ENCODE data around the gene HTR7. TPM values are rescaled to one million over a fixed set of nuclear protein-coding genes. Genes with fewer than 3 reads are reported as not detected.

HTR7 gene
- total and polyA plus RNA-seq, 2 of the 4 experiments (the other 2 are of a cell fraction), result 0.43 to 0.72 TPM

GRCh38 chr10:90738885-90739284, 119.0 kb downstream of the HTR7 start:
- H3K4me3 ChIP-seq (ENCODE audit: insufficient read depth, low read depth, low read length), result no peak overlapping the region
- H4K5ac ChIP-seq (ENCODE audit: low read depth, low read length), result no peak overlapping the region
- no peak overlapping the region for H2AK5ac ChIP-seq (ENCODE audit: low read depth, low read length)
- peak; percentile 57 for ATAC-seq (ENCODE audit: low read depth)
- no peaks in the 10 kb centered on the region for H3K4me1 ChIP-seq (ENCODE audit: control insufficient read depth, insufficient read depth, low read length)
- DNase-seq, result peak; percentile 8
- H3K4me2 ChIP-seq (ENCODE audit: low read depth, low read length), result no peak overlapping the region
- dilution Hi-C loops (cut with HindIII; ENCODE audit: low sequenced_read_pairs, unreplicated experiment) (no loop called here), intact Hi-C loops (cut with micrococcal nuclease) (no loop called here), in situ Hi-C loops (cut with MboI; ENCODE audit: low sequenced_read_pairs) (no loop called here)
- H3K36me3 ChIP-seq (ENCODE audit: control insufficient read depth, insufficient read depth, low read length), result no peaks in the 10 kb centered on the region
- H2BK15ac ChIP-seq (ENCODE audit: low read depth, low read length), result no peak overlapping the region
- CTCF ChIA-PET, result no interaction called here
- H2AFZ ChIP-seq (replicated peaks; ENCODE audit: low read length, poor library complexity), result no peak overlapping the region
- no peak overlapping the region for H4K91ac ChIP-seq (ENCODE audit: insufficient read depth, low read depth, low read length)
- no peak overlapping the region for H3K14ac ChIP-seq (replicated peaks; ENCODE audit: low read depth, low read length)
- H2BK5ac ChIP-seq (ENCODE audit: low read depth, low read length, poor library complexity, severe bottlenecking), result no peak overlapping the region
- H3K18ac ChIP-seq (ENCODE audit: low read depth, low read length), result no peak overlapping the region; the same call in 1 of the 2 replicates
- H2AK9ac ChIP-seq (replicated peaks; ENCODE audit: low read depth, low read length, poor library complexity), result no peak overlapping the region
- no CpG with 5 or more reads among the region's 2 CpGs for WGBS, 2 experiments (ENCODE audit: extremely low coverage in 2 of 2, insufficient read length in 1 of 2)
- no peak overlapping the region for H3K4ac ChIP-seq (ENCODE audit: low read depth, low read length)
- no peak overlapping the region for H3K23ac ChIP-seq (ENCODE audit: low read depth, low read length)
- no peak for TF ChIP-seq BHLHE40 (IDR thresholded peaks at IDR 0.05; ENCODE audit: low read depth, low read length)
- TF ChIP-seq, protein P1, sequence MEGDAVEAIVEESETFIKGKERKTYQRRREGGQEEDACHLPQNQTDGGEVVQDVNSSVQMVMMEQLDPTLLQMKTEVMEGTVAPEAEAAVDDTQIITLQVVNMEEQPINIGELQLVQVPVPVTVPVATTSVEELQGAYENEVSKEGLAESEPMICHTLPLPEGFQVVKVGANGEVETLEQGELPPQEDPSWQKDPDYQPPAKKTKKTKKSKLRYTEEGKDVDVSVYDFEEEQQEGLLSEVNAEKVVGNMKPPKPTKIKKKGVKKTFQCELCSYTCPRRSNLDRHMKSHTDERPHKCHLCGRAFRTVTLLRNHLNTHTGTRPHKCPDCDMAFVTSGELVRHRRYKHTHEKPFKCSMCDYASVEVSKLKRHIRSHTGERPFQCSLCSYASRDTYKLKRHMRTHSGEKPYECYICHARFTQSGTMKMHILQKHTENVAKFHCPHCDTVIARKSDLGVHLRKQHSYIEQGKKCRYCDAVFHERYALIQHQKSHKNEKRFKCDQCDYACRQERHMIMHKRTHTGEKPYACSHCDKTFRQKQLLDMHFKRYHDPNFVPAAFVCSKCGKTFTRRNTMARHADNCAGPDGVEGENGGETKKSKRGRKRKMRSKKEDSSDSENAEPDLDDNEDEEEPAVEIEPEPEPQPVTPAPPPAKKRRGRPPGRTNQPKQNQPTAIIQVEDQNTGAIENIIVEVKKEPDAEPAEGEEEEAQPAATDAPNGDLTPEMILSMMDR (conservative IDR thresholded peaks at IDR 0.05; ENCODE audit: low read depth, low read length), result no peak
- TF ChIP-seq USF2 (IDR thresholded peaks at IDR 0.05; ENCODE audit: low read depth, low read length), result no peak
- TF ChIP-seq, protein P2, sequence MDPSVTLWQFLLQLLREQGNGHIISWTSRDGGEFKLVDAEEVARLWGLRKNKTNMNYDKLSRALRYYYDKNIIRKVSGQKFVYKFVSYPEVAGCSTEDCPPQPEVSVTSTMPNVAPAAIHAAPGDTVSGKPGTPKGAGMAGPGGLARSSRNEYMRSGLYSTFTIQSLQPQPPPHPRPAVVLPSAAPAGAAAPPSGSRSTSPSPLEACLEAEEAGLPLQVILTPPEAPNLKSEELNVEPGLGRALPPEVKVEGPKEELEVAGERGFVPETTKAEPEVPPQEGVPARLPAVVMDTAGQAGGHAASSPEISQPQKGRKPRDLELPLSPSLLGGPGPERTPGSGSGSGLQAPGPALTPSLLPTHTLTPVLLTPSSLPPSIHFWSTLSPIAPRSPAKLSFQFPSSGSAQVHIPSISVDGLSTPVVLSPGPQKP (IDR thresholded peaks at IDR 0.05; ENCODE audit: borderline replicate concordance, low read depth, low read length), result no peak
- TF ChIP-seq MXI1 (IDR thresholded peaks at IDR 0.05; ENCODE audit: borderline replicate concordance, low read depth, low read length), result no peak
- TF ChIP-seq RFX5 (IDR thresholded peaks at IDR 0.05; ENCODE audit: low read depth, low read length), result no peak
- no peak for TF ChIP-seq NFE2L2 (IDR thresholded peaks at IDR 0.05; ENCODE audit: low read depth, low read length)
- no peak for TF ChIP-seq MAZ (IDR thresholded peaks at IDR 0.05; ENCODE audit: borderline replicate concordance, low read depth, low read length)
- no peak for TF ChIP-seq FOS (IDR thresholded peaks at IDR 0.05; ENCODE audit: low read depth, low read length)
- no peak for TF ChIP-seq CEBPB (IDR thresholded peaks at IDR 0.05; ENCODE audit: low read depth, low read length)
- no peak for TF ChIP-seq CHD1 (IDR thresholded peaks at IDR 0.05; ENCODE audit: low read depth, low read length)
- TF ChIP-seq RAD21 (IDR thresholded peaks at IDR 0.05; ENCODE audit: low read length), result no peak
- H3K79me1 ChIP-seq (ENCODE audit: low read depth in 1 of 2, low read length in 2 of 2), result no peaks in the 10 kb centered on the region
- no peaks in the 10 kb centered on the region for H3K9me1 ChIP-seq (ENCODE audit: insufficient read depth, low read length)
- no peak overlapping the region for H3K27ac ChIP-seq (ENCODE audit: insufficient read depth, low read length)
- H3K9me3 ChIP-seq (ENCODE audit: control insufficient read depth, insufficient read depth, low read length), result no peaks in the 10 kb centered on the region
- no peaks in the 10 kb centered on the region for H4K20me1 ChIP-seq (ENCODE audit: insufficient read depth, low read length)
- no peak overlapping the region for H2BK20ac ChIP-seq (ENCODE audit: low read depth, low read length)
- H3K56ac ChIP-seq (ENCODE audit: extremely low read depth, insufficient read depth, low read length), result no peak overlapping the region
- POLR2A ChIA-PET (ENCODE audit: unreplicated experiment), result no interaction called here
- H4K8ac ChIP-seq (ENCODE audit: low read depth in 2 of 2, low read length in 2 of 2), result no peak overlapping the region
- H3K27me3 ChIP-seq (ENCODE audit: control insufficient read depth, insufficient read depth, low read length), result no peaks in the 10 kb centered on the region
- BruUV-seq (replicated peaks), result no TSS peak
- H3K9ac ChIP-seq (ENCODE audit: low read depth, low read length), result no peak overlapping the region
- H2BK120ac ChIP-seq (ENCODE audit: low read depth, low read length), result no peak overlapping the region

Measured in IMR-90 (cell line).